Measurements from ENCODE around the gene SETD5. TPM values are rescaled to one million over a fixed set of nuclear protein-coding genes. Genes with fewer than 3 reads are reported as not detected.

Gene SETD5
- total and polyA plus RNA-seq, 2 of the 4 experiments (the other 2 are of a cell fraction): 42.7 to 62.9 TPM

GRCh38 chr3:9428411-9428810 lies 31.0 kb downstream of the SETD5 start (continued):
- TF ChIP-seq MAZ (IDR thresholded peaks at IDR 0.05; ENCODE audit: borderline replicate concordance, low read depth, low read length) (no peak), MAFK (IDR thresholded peaks at IDR 0.05; ENCODE audit: low read depth, low read length) (no peak), CHD1 (IDR thresholded peaks at IDR 0.05; ENCODE audit: low read depth, low read length) (no peak)

- POLR2A ChIA-PET (ENCODE audit: unreplicated experiment): no interaction called here
- in situ Hi-C loops (cut with MboI; ENCODE audit: low sequenced_read_pairs) (no loop called here), intact Hi-C loops (cut with micrococcal nuclease) (loop anchor here (5.0 kb wide), 1 partner anchor 37 kb away; no protein-coding TSS in a partner anchor), dilution Hi-C loops (cut with HindIII; ENCODE audit: low sequenced_read_pairs, unreplicated experiment) (no loop called here)
- Histone ChIP-seq H3K27me3 (ENCODE audit: control insufficient read depth, insufficient read depth, low read length) (no peaks in the 10 kb centered on the region), H3K4me2 (ENCODE audit: low read depth, low read length) (no peak overlapping the region), H3K27ac (ENCODE audit: insufficient read depth, low read length) (no peak overlapping the region), H3K23ac (ENCODE audit: low read depth, low read length) (no peak overlapping the region), H4K91ac (ENCODE audit: insufficient read depth, low read depth, low read length) (no peak overlapping the region), H3K4me1 (ENCODE audit: control insufficient read depth, insufficient read depth, low read length) (peaks cover 2% of the 10 kb centered on the region), H4K5ac (ENCODE audit: low read depth, low read length) (no peak overlapping the region), H2BK20ac (ENCODE audit: low read depth, low read length) (no peak overlapping the region), H3K56ac (ENCODE audit: extremely low read depth, insufficient read depth, low read length) (no peak overlapping the region), H3K4ac (ENCODE audit: low read depth, low read length) (no peak overlapping the region), H3K9me3 (ENCODE audit: control insufficient read depth, insufficient read depth, low read length) (no peaks in the 10 kb centered on the region), H3K9ac (ENCODE audit: low read depth, low read length) (no peak overlapping the region), H2AK9ac (replicated peaks; ENCODE audit: low read depth, low read length, poor library complexity) (no peak overlapping the region), H2AK5ac (ENCODE audit: low read depth, low read length) (no peak overlapping the region), H3K4me3 (ENCODE audit: insufficient read depth, low read depth, low read length) (no peak overlapping the region), H2BK5ac (ENCODE audit: low read depth, low read length, poor library complexity, severe bottlenecking) (no peak overlapping the region), H3K18ac (ENCODE audit: low read depth, low read length) (no peak overlapping the region), H2AFZ (replicated peaks; ENCODE audit: low read length, poor library complexity) (no peak overlapping the region), H3K36me3 (ENCODE audit: control insufficient read depth, insufficient read depth, low read length) (peaks cover 58% of the 10 kb centered on the region), H3K9me1 (ENCODE audit: insufficient read depth, low read length) (0 out of 2 replicates have a peak, but pooled peaks cover 3% of the 10 kb centered on the region), H3K14ac (replicated peaks; ENCODE audit: low read depth, low read length) (no peak overlapping the region), H3K79me1 (ENCODE audit: low read depth in 1 of 2, low read length in 2 of 2) (peaks cover 29 to 64% of the 10 kb centered on the region in 2 experiments), H2BK15ac (ENCODE audit: low read depth, low read length) (no peak overlapping the region), H4K8ac (ENCODE audit: low read depth in 2 of 2, low read length in 2 of 2) (no peak overlapping the region), H4K20me1 (ENCODE audit: insufficient read depth, low read length) (peaks cover 39% of the 10 kb centered on the region), H2BK120ac (ENCODE audit: low read depth, low read length) (no peak overlapping the region)
- CTCF ChIA-PET: no interaction called here
- ATAC-seq (ENCODE audit: low read depth) (no peak), DNase-seq (no peak)
- BruUV-seq (replicated peaks): no TSS peak
- TF ChIP-seq CHD1 (IDR thresholded peaks at IDR 0.05; ENCODE audit: low read depth, low read length): no peak
- no peak for TF ChIP-seq CTCF (conservative IDR thresholded peaks at IDR 0.05; ENCODE audit: low read depth, low read length)
- TF ChIP-seq FOS (IDR thresholded peaks at IDR 0.05; ENCODE audit: low read depth, low read length): no peak
- no peak for TF ChIP-seq POLR2A (IDR thresholded peaks at IDR 0.05; ENCODE audit: low read depth, low read length)
- no peak for TF ChIP-seq RAD21 (IDR thresholded peaks at IDR 0.05; ENCODE audit: low read length)
- TF ChIP-seq MXI1 (IDR thresholded peaks at IDR 0.05; ENCODE audit: borderline replicate concordance, low read depth, low read length): no peak
- TF ChIP-seq CEBPB (IDR thresholded peaks at IDR 0.05; ENCODE audit: low read depth, low read length): no peak
- TF ChIP-seq RCOR1 (IDR thresholded peaks at IDR 0.05; ENCODE audit: insufficient replicate concordance, low read length): no peak
- no peak for TF ChIP-seq RFX5 (IDR thresholded peaks at IDR 0.05; ENCODE audit: low read depth, low read length)
- WGBS, 2 experiments (ENCODE audit: extremely low coverage in 2 of 2, insufficient read length in 1 of 2): no CpG with 5 or more reads among the region's 3 CpGs
Observed at GRCh38 chr3:9430733-9431132, 33.3 kb downstream of the SETD5 start.

All from IMR-90 (cell line).